GM12873 (cell line): Measurements from ENCODE around the gene PHETA2.

Experiments used
- CTCF ChIP-seq: IDR thresholded peaks from 2 replicates; pipeline ENCODE4 v1.5.1; 2012; ENCODE audit warnings: low read depth, mild to moderate bottlenecking, moderate library complexity, low read length, control low read depth; ENCODE audit not compliant: insufficient read depth; ENCODE audit errors: missing control alignments

Gene PHETA2

GRCh38 chr22:42050641-42051180 lies 23.3 kb upstream of the PHETA2 start:
- no peak for TF ChIP-seq CTCF

GRCh38 chr22:42052765-42053164 lies 21.3 kb upstream of the PHETA2 start:
- TF ChIP-seq CTCF: no peak

GRCh38 chr22:42056757-42057511 lies 17.1 kb upstream of the PHETA2 start:
- TF ChIP-seq CTCF: no peak

GRCh38 chr22:42060489-42060888 lies 13.6 kb upstream of the PHETA2 start:
- no peak for TF ChIP-seq CTCF

GRCh38 chr22:42061041-42061440 lies 13.0 kb upstream of the PHETA2 start:
- TF ChIP-seq CTCF: no peak

- no peak for TF ChIP-seq CTCF
Observed at GRCh38 chr22:42062506-42063170, 11.4 kb upstream of the PHETA2 start.

- no peak for TF ChIP-seq CTCF
Observed at GRCh38 chr22:42064629-42065028, 9.4 kb upstream of the PHETA2 start.
